ENCODE data around the gene PLEKHN1. TPM values are rescaled to one million over a fixed set of nuclear protein-coding genes. Genes with fewer than 3 reads are reported as not detected.
"Not testable (repeated sequence)": the region's sequence is repeated elsewhere in the genome, so short reads cannot be mapped to it uniquely, and the experiment has no call there.

PLEKHN1 gene
- total RNA-seq, 1 donor from 2014 or later, result 13.2 TPM

DNA sequence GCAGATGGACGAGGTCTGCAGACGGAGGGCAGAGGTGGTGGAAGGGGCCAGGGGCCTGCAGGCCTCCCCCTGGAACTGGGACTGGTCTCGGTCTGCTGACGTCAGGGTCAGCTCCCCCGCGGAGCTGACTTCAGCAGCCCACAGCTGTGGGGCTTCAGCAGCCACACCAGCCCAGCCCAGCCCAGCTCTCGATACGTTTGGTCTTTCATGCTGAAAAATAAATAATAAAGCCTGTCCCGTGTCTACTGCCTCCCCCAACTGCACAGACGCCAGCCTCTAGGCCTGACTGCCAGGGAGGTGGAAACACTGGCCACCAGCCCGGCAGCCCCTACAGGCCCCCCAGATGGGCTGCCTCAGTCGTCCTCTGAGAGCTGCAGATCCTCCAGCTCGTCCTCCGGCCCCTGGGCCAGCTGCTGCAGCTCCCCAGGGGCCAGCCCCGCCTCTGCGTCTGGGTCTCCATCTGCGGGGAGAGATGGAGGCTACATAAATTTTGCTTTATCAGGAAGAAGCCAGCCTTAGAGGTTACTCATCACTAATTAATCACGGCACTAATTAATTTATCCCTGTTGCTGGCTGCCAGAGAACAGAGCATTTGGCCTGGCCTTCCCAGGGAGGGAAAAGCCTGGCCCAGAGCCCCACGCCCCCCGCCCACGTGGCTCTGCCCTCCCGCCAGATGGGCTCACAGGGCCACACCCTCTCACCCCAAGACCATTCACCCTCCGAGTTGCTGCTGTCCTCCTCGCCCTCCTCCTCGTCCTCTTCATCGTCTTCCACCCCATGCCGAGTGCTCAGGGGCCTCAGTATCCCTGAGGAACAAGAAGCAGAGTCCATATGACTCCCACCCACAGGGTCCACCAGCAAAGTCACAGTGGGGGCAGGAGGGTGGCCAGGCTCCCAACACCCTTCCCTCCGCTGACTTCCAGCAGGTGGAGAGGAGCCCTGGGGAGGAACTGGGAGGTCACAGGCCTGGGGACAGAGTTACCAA lies 21.6 kb upstream of the PLEKHN1 start:
- no peak for DNase-seq (ENCODE audit: low read depth)
- H3K4me3 ChIP-seq (ENCODE audit: low read depth, low read length), result no peak overlapping the region
- TF ChIP-seq, protein P1, sequence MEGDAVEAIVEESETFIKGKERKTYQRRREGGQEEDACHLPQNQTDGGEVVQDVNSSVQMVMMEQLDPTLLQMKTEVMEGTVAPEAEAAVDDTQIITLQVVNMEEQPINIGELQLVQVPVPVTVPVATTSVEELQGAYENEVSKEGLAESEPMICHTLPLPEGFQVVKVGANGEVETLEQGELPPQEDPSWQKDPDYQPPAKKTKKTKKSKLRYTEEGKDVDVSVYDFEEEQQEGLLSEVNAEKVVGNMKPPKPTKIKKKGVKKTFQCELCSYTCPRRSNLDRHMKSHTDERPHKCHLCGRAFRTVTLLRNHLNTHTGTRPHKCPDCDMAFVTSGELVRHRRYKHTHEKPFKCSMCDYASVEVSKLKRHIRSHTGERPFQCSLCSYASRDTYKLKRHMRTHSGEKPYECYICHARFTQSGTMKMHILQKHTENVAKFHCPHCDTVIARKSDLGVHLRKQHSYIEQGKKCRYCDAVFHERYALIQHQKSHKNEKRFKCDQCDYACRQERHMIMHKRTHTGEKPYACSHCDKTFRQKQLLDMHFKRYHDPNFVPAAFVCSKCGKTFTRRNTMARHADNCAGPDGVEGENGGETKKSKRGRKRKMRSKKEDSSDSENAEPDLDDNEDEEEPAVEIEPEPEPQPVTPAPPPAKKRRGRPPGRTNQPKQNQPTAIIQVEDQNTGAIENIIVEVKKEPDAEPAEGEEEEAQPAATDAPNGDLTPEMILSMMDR (IDR thresholded peaks at IDR 0.05; ENCODE audit: insufficient read depth, low read length, poor library complexity, severe bottlenecking), result no peak
- H3K27me3 ChIP-seq (ENCODE audit: control insufficient read depth, insufficient read depth, low read length), result peaks cover 7% of the 10 kb centered on the region
- H3K36me3 ChIP-seq (ENCODE audit: control insufficient read depth, insufficient read depth, low read length), result no peaks in the 10 kb centered on the region

DNA sequence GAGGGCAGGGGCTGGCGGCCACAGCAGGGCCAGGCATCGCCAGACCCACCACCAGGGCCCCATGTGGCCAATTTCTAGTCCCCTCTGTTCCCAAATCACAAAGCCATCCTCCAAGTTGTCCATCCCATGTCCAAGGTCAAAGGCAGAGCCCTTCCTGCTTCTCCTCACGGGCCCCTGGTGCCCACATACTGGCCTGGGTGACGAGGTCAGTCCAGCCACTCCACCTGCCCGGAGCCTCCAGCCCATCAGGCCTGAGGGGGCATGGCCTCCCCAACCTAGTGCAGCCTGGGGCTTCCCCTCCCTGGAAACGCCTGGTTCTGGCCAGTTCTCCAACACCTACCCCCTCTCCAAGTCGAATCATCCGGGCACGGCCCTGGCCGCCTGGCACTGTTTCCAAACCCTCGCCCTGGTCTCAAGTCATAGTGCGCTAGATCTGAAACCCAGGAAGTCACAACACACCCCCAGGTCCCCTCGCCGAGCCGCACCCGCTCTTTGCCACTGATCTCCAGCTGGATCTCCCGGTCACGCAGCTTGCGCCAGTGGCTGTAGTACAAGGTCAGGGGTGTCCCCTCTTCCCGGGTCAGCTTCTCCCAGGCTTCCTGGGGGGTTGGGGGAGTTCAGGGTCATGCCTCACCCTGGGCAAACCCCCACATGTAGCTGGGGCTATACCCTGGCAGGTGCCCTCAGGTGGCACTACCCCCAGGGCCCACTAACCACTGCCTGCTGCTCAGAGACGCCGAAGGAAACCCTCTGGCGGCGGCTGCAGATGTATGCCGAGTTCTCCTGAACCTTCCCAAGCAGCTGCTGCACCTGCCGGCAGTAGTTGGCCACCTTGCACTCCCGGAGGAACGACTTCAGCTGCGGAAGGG lies 20.4 kb upstream of the PLEKHN1 start:
- H3K4me3 ChIP-seq (ENCODE audit: low read depth, low read length), result no peak overlapping the region
- TF ChIP-seq, protein P1 (IDR thresholded peaks at IDR 0.05; ENCODE audit: insufficient read depth, low read length, poor library complexity, severe bottlenecking), result no peak
- peaks cover 7% of the 10 kb centered on the region for H3K27me3 ChIP-seq (ENCODE audit: control insufficient read depth, insufficient read depth, low read length)
- H3K36me3 ChIP-seq (ENCODE audit: control insufficient read depth, insufficient read depth, low read length), result peaks cover 3% of the 10 kb centered on the region
- DNase-seq (ENCODE audit: low read depth), result no peak

DNA sequence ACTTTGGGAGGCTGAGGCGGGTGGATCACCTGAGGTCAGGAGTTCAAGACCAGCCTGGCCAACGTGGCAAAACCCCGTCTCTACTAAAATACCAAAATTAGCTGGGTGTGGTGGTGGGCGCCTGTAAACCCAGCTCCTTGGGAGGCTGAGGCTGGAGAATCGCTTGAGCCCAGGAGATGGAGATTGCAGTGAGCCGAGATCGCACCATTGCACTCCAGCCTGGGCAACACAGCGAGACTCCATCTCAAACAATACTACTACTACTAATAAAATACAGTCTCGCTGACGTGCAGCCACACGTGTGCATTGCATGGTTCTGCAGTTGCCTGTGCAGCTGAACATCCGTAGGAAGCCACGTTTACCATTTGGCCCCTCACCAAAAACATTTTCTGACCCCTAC lies 19.5 kb upstream of the PLEKHN1 start:
- not testable (repeated sequence) for DNase-seq (ENCODE audit: low read depth); H3K4me3 ChIP-seq (ENCODE audit: low read depth, low read length); H3K27me3 ChIP-seq (ENCODE audit: control insufficient read depth, insufficient read depth, low read length); H3K36me3 ChIP-seq (ENCODE audit: control insufficient read depth, insufficient read depth, low read length)

DNA sequence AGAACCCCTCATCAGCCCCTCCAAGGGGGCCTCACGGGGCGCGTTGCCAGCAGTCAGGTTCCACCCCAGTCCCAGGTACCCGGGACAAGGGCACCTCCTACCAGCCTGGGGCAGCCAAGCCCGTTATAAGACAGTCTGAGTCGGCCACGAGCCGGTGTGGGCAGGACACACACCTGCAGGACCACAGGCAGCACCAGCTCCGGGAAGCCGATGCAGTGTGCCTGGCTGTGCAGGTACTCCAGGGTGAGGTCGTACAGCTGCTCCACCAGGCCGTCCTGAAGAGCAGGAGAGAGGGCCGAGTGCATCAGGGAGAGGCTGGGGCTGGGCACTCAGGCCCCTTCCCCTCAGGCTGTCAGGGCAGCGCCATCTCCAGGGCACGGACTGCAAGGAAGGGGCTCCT lies 18.3 kb upstream of the PLEKHN1 start:
- Histone ChIP-seq H3K4me3 (ENCODE audit: low read depth, low read length) (no peak overlapping the region), H3K27me3 (ENCODE audit: control insufficient read depth, insufficient read depth, low read length) (peaks cover under 1% of the 10 kb centered on the region), H3K36me3 (ENCODE audit: control insufficient read depth, insufficient read depth, low read length) (peaks cover 3% of the 10 kb centered on the region)
- no peak for DNase-seq (ENCODE audit: low read depth)
- TF ChIP-seq, protein P1 (IDR thresholded peaks at IDR 0.05; ENCODE audit: insufficient read depth, low read length, poor library complexity, severe bottlenecking), result no peak

DNA sequence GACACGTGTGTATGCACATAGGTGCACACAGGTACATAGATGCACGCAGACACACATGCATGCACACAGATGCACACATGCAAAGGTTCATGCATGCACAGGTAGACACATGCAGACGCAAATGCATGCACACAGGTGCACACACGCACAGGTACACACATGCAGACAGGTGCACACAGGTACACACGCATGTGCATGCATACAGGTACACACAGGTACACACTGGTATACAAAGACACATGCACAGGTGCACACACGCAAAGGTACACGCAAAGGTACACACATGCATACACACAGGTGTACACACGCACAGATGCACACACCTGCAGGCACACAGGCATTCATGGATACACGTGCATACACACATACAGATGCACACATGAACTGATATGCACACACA lies 16.0 kb upstream of the PLEKHN1 start:
- TF ChIP-seq, protein P1 (IDR thresholded peaks at IDR 0.05; ENCODE audit: insufficient read depth, low read length, poor library complexity, severe bottlenecking), result no peak
- Histone ChIP-seq H3K4me3 (ENCODE audit: low read depth, low read length) (no peak overlapping the region), H3K36me3 (ENCODE audit: control insufficient read depth, insufficient read depth, low read length) (peaks cover 3% of the 10 kb centered on the region), H3K27me3 (ENCODE audit: control insufficient read depth, insufficient read depth, low read length) (no peaks in the 10 kb centered on the region)
- no peak for DNase-seq (ENCODE audit: low read depth)

DNA sequence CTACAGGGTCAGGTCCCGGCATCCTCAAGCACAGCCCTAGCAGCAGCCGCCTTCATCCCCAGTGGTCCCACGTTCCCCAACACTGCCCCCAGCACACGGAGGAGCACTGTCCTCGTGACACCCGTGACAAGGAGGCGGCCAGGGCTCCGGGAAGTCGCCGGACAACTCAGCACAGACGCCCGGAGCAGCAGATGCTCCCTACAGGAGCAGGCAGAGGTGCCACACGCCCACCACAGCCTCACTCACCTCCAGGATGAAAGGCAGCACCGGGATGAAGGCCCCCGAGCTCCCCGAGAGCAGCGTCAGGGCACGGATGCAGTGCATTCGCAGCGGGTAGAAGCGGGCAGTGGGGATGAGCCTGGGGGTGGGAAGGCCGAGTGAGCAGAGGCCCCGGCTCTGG lies 15.4 kb upstream of the PLEKHN1 start:
- DNase-seq (ENCODE audit: low read depth), result no peak
- Histone ChIP-seq H3K4me3 (ENCODE audit: low read depth, low read length) (no peak overlapping the region), H3K36me3 (ENCODE audit: control insufficient read depth, insufficient read depth, low read length) (peaks cover 3% of the 10 kb centered on the region), H3K27me3 (ENCODE audit: control insufficient read depth, insufficient read depth, low read length) (no peaks in the 10 kb centered on the region)
- TF ChIP-seq, protein P1 (IDR thresholded peaks at IDR 0.05; ENCODE audit: insufficient read depth, low read length, poor library complexity, severe bottlenecking), result no peak

Data from kidney epithelial cell (primary cell).